PC-3 (cell line): ENCODE measurements around the gene SNX9. TPM values are rescaled to one million over a fixed set of nuclear protein-coding genes. Genes with fewer than 3 reads are reported as not detected.

Source experiments
- ATAC-seq: fragments of 200-7000 bp; cut with Tn5 transposase; 2 replicates; pipeline ENCODE4 v1.9.1; 2020; ENCODE audit warnings: mild to moderate bottlenecking, moderate library complexity
- BruUV-seq: library from RNA; stranded (reverse); fragments of 400-500 nt; replicated peaks from 2 replicates; lab custom pipeline; 2021; lab: Mats Ljungman, UMichigan
- CTCF ChIA-PET: fragments of 300-600 bp; sonication (Branson Sonifier 250); formaldehyde crosslinking; loops from one replicate; lab custom pipeline; 2022; ENCODE audit warnings: antibody characterized with exemption; lab: Charles Lee
- POLR2A ChIA-PET: fragments of 300-600 bp; sonication (Branson Sonifier 250); formaldehyde crosslinking; loops from one replicate; lab custom pipeline; 2022; ENCODE audit warnings: antibody characterized with exemption; ENCODE audit not compliant: unreplicated experiment; lab: Charles Lee
- DNase-seq: peaks from one replicate; pipeline ENCODE4 v3.0.0-alpha.2; 2015
- H2AFZ ChIP-seq: fragments of 300-600 bp; sonication (generic); 2 replicates; pipeline ENCODE4 v1.6.0; 2016; ENCODE audit warnings: antibody characterized with exemption, low read length
- H3F3A ChIP-seq: fragments of 300-600 bp; sonication (generic); one replicate; pipeline ENCODE4 v1.6.0; 2017; ENCODE audit warnings: antibody characterized with exemption, low read length, control low read depth, mild to moderate bottlenecking; ENCODE audit not compliant: unreplicated experiment
- H3K27ac ChIP-seq: fragments of 300-600 bp; sonication (generic); 2 replicates; pipeline ENCODE4 v1.5.1; 2016; ENCODE audit warnings: mild to moderate bottlenecking, low read length
- H3K27me3 ChIP-seq: fragments of 300-600 bp; sonication (generic); 2 replicates; pipeline ENCODE4 v1.6.1; 2016; ENCODE audit warnings: low read length, mixed read lengths
- H3K36me3 ChIP-seq: fragments of 300-600 bp; sonication (generic); 2 replicates; pipeline ENCODE4 v1.6.1; 2016; ENCODE audit warnings: low read depth, mixed run types, low read length, mixed read lengths
- H3K4me1 ChIP-seq: fragments of 300-600 bp; sonication (generic); 2 replicates; pipeline ENCODE4 v1.5.1; 2016; ENCODE audit warnings: low read length; ENCODE audit not compliant: insufficient read depth
- H3K4me2 ChIP-seq: fragments of 300-600 bp; sonication (generic); 2 replicates; pipeline ENCODE4 v1.6.0; 2016; ENCODE audit warnings: low read length
- H3K4me3 ChIP-seq: fragments of 300-600 bp; sonication (generic); 2 replicates; pipeline ENCODE4 v1.5.1; 2016; ENCODE audit warnings: mild to moderate bottlenecking, low read length, mixed read lengths
- H3K79me2 ChIP-seq: fragments of 300-600 bp; sonication (generic); 2 replicates; pipeline ENCODE4 v1.6.1; 2017; ENCODE audit warnings: low read length, mixed read lengths
- H3K9ac ChIP-seq: fragments of 300-600 bp; sonication (generic); 2 replicates; pipeline ENCODE4 v1.6.0; 2016; ENCODE audit warnings: mild to moderate bottlenecking, low read length
- H3K9me2 ChIP-seq: fragments of 300-600 bp; sonication (generic); replicated peaks from 2 replicates; pipeline ENCODE4 v1.6.1; 2016; ENCODE audit warnings: mixed run types, low read length, mixed read lengths
- H3K9me3 ChIP-seq: fragments of 300-600 bp; sonication (generic); 2 replicates; pipeline ENCODE4 v1.6.1; 2016; ENCODE audit warnings: low read length, mixed read lengths
- H4K20me1 ChIP-seq: fragments of 300-600 bp; sonication (generic); 2 replicates; pipeline ENCODE4 v1.6.1; 2016; ENCODE audit warnings: low read length, mixed read lengths
- EZH2 ChIP-seq: fragments of 300-600 bp; sonication (generic); IDR thresholded peaks from one replicate; pipeline ENCODE4 v1.6.1; 2017; ENCODE audit warnings: antibody characterized with exemption, mild to moderate bottlenecking, low read length; ENCODE audit not compliant: unreplicated experiment
- EZH2phosphoT487 ChIP-seq: fragments of 300-600 bp; sonication (generic); IDR thresholded peaks from 2 replicates; pipeline ENCODE4 v1.6.1; 2018; ENCODE audit warnings: mild to moderate bottlenecking, antibody characterized with exemption, low read length, borderline replicate concordance
- intact Hi-C: fragments of 100-400 bp; cut with micrococcal nuclease; formaldehyde crosslinking; loops from 2 replicates; pipeline ENCODE4 v1.9.0; 2023
- total RNA-seq: library from RNA; depleted of rRNA; stranded (reverse); fragments of >200 nt; gene quantifications from 2 replicates; pipeline ENCODE4 v1.2.3, GENCODE V29; 2014
- TF ChIP-seq, protein P1 (sequence below): fragments of 300-600 bp; sonication (generic); conservative IDR thresholded peaks from 2 replicates; pipeline ENCODE4 v1.5.1; 2017; ENCODE audit warnings: antibody characterized with exemption, low read depth, mild to moderate bottlenecking, low read length

The SNX9 gene
- total RNA-seq, 1 experiment from 2014 or later, result 18.0 TPM

DNA sequence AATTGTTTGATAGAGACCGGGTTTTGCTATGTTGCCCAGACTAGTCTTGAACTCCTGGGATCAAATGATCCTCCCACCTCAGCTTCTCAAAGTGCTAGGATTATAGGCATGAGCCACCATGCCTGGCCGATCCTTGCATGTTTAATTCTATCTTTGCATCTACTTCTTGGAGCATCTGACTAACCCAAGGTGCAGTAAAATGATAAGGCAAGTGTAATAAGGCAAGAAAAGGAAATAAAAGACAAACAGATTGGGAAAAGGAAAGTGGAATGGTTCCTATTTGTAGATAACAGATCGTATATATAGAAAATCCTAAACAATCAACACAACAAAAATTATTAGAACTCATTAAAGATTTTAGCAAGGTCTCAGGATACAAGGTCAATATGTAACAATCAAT lies 36.8 kb upstream of the SNX9 start:
- no peaks in the 10 kb centered on the region for H3F3A ChIP-seq
- H3K4me2 ChIP-seq, result no peak overlapping the region
- intact Hi-C loops, result no loop called here
- H3K9me2 ChIP-seq, result no peaks in the 10 kb centered on the region
- ChIA-PET POLR2A (no interaction called here), CTCF (no interaction called here)
- no peak overlapping the region for H3K4me3 ChIP-seq
- no TSS peak for BruUV-seq
- H3K79me2 ChIP-seq, result no peaks in the 10 kb centered on the region
- no peaks in the 10 kb centered on the region for H3K4me1 ChIP-seq
- DNase-seq, result no peak
- H3K27me3 ChIP-seq, result no peaks in the 10 kb centered on the region
- no peak overlapping the region for H3K9ac ChIP-seq
- no peak for ATAC-seq
- no peaks in the 10 kb centered on the region for H3K9me3 ChIP-seq
- H2AFZ ChIP-seq, result no peak overlapping the region
- no peak for TF ChIP-seq EZH2
- TF ChIP-seq, protein P1, sequence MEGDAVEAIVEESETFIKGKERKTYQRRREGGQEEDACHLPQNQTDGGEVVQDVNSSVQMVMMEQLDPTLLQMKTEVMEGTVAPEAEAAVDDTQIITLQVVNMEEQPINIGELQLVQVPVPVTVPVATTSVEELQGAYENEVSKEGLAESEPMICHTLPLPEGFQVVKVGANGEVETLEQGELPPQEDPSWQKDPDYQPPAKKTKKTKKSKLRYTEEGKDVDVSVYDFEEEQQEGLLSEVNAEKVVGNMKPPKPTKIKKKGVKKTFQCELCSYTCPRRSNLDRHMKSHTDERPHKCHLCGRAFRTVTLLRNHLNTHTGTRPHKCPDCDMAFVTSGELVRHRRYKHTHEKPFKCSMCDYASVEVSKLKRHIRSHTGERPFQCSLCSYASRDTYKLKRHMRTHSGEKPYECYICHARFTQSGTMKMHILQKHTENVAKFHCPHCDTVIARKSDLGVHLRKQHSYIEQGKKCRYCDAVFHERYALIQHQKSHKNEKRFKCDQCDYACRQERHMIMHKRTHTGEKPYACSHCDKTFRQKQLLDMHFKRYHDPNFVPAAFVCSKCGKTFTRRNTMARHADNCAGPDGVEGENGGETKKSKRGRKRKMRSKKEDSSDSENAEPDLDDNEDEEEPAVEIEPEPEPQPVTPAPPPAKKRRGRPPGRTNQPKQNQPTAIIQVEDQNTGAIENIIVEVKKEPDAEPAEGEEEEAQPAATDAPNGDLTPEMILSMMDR, result no peak
- no peak for TF ChIP-seq EZH2phosphoT487
- H4K20me1 ChIP-seq, result no peaks in the 10 kb centered on the region
- H3K27ac ChIP-seq, result no peak overlapping the region
- no peaks in the 10 kb centered on the region for H3K36me3 ChIP-seq

DNA sequence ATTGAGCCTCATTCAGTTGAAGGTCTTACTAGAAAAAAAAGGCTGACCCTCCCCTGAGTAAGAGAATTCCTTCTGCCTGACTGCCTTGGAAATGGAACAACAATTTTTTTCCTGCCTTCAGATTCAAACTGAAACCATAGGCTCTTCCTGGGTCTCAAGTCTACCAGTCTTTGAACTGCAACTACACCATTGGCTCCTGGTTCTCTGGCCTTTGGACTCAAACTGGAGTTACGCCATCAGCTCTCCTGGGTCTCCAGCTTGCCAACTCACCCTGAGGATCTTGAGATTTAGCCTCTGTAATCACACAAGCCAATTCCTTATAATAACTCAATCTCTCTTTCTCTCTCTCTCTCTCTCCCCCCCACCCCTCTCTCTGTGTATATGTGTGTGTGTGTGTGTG lies 36.0 kb upstream of the SNX9 start:
- Histone ChIP-seq H3K36me3 (no peaks in the 10 kb centered on the region), H4K20me1 (no peaks in the 10 kb centered on the region), H3F3A (no peaks in the 10 kb centered on the region), H3K4me1 (no peaks in the 10 kb centered on the region), H3K4me3 (no peak overlapping the region), H3K9me3 (no peaks in the 10 kb centered on the region), H3K27ac (no peak overlapping the region), H3K27me3 (no peaks in the 10 kb centered on the region), H2AFZ (no peak overlapping the region), H3K9ac (no peak overlapping the region), H3K4me2 (no peak overlapping the region), H3K79me2 (no peaks in the 10 kb centered on the region), H3K9me2 (no peaks in the 10 kb centered on the region)
- TF ChIP-seq EZH2 (no peak), EZH2phosphoT487 (no peak)
- TF ChIP-seq, protein P1, result no peak
- DNase-seq (no peak), ATAC-seq (no peak)
- POLR2A ChIA-PET, result no interaction called here
- intact Hi-C loops, result no loop called here
- BruUV-seq, result no TSS peak
- CTCF ChIA-PET, result no interaction called here

DNA sequence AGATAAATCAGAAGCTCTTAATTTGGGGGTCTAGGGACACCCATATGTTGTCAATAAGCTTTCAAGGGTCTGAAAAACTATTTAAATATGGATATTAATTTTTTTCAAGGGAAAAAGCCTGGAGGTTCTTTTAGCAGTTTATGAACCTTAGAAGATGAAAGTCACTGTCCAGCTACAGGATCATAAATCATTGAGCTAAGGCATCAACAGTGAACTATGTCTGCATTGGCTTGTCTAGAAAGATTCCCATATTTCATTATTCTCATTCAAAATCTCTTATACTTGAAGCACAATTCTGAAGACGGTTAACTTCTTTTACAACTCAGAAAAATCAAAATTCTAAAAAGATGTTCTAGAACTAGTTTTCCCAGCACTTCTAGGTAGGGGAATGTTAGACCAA lies 34.9 kb upstream of the SNX9 start:
- no peak overlapping the region for H3K9ac ChIP-seq

More for the DNA sequence above, 34.9 kb upstream of the SNX9 start:
- CTCF ChIA-PET, result no interaction called here
- H3K27me3 ChIP-seq, result no peaks in the 10 kb centered on the region
- POLR2A ChIA-PET, result no interaction called here
- DNase-seq, result no peak
- H3K4me1 ChIP-seq, result no peaks in the 10 kb centered on the region
- intact Hi-C loops, result no loop called here
- H3K36me3 ChIP-seq, result no peaks in the 10 kb centered on the region
- no peak overlapping the region for H2AFZ ChIP-seq
- H3K79me2 ChIP-seq, result no peaks in the 10 kb centered on the region
- H3K9me2 ChIP-seq, result no peaks in the 10 kb centered on the region
- no peaks in the 10 kb centered on the region for H4K20me1 ChIP-seq
- no peaks in the 10 kb centered on the region for H3K9me3 ChIP-seq
- BruUV-seq, result no TSS peak
- H3F3A ChIP-seq, result no peaks in the 10 kb centered on the region
- TF ChIP-seq EZH2phosphoT487 (no peak), EZH2 (no peak)
- TF ChIP-seq, protein P1, result no peak
- ATAC-seq, result no peak
- H3K27ac ChIP-seq, result no peak overlapping the region
- no peak overlapping the region for H3K4me3 ChIP-seq
- H3K4me2 ChIP-seq, result no peak overlapping the region
